HG03520 (cell line): Measurements from ENCODE around the gene NFIC.
"Not testable (repeated sequence)": the region's sequence is repeated elsewhere in the genome, so short reads cannot be mapped to it uniquely, and the experiment has no call there.

ENCODE experiments used
- ATAC-seq: cut with Tn5 transposase; IDR thresholded peaks from one replicate; pipeline ENCODE4 v1.9.1; 2021; ENCODE audit warnings: mild to moderate bottlenecking, moderate library complexity; ENCODE audit not compliant: unreplicated experiment

Gene NFIC

GRCh38 chr19:3370728-3371591 is 4.6 kb downstream of the NFIC start:
- no peak for ATAC-seq

GRCh38 chr19:3372413-3372812 is 6.0 kb downstream of the NFIC start:
- no peak for ATAC-seq

GRCh38 chr19:3373971-3374368 is 7.6 kb downstream of the NFIC start:
- no peak for ATAC-seq

- no peak for ATAC-seq
Observed at GRCh38 chr19:3374369-3375112, 8.2 kb downstream of the NFIC start.

GRCh38 chr19:3375221-3376090 is 9.1 kb downstream of the NFIC start:
- ATAC-seq = no peak

GRCh38 chr19:3376091-3376455 is 9.7 kb downstream of the NFIC start:
- ATAC-seq = not testable (repeated sequence)

GRCh38 chr19:3378352-3379150 is 12.2 kb downstream of the NFIC start:
- no peak for ATAC-seq

- no peak for ATAC-seq
Observed at GRCh38 chr19:3380829-3381228, 14.4 kb downstream of the NFIC start.

GRCh38 chr19:3381701-3382372 is 15.5 kb downstream of the NFIC start:
- no peak for ATAC-seq

GRCh38 chr19:3382460-3383100 is 16.2 kb downstream of the NFIC start:
- ATAC-seq = no peak

- no peak for ATAC-seq
Observed at GRCh38 chr19:3383121-3383722, 16.8 kb downstream of the NFIC start.

- no peak for ATAC-seq
Observed at GRCh38 chr19:3386447-3387234, 20.3 kb downstream of the NFIC start.

GRCh38 chr19:3387645-3388589 is 21.5 kb downstream of the NFIC start:
- ATAC-seq = no peak

GRCh38 chr19:3389446-3389778 is 23.0 kb downstream of the NFIC start:
- ATAC-seq = no peak

- ATAC-seq = no peak
Observed at GRCh38 chr19:3389876-3390371, 23.5 kb downstream of the NFIC start.

- ATAC-seq = not testable (repeated sequence)
Observed at GRCh38 chr19:3391911-3392310, 25.5 kb downstream of the NFIC start.

- no peak for ATAC-seq
Observed at GRCh38 chr19:3392480-3392879, 26.1 kb downstream of the NFIC start.
